Tibial nerve (tissue), 3 donors: Measurements from ENCODE around the gene GPR3.

Experiments used
- POLR2A ChIP-seq, 2 donors: fragments of 450-650 bp; IDR thresholded peaks; one replicate each; pipeline ENCODE4 v1.6.1; 2017; ENCODE audit warnings: antibody characterized with exemption in 2 of 2, mild to moderate bottlenecking in 2 of 2, moderate library complexity in 2 of 2
- TF ChIP-seq, protein P1 (sequence below), 5 experiments: fragments of 200-600 bp in 3 of 5; fragments of 450-650 bp in 2 of 5; sonication (generic) in 3 of 5; IDR thresholded peaks; one replicate each; pipeline ENCODE4 v1.5.1; 2016 to 2019; ENCODE audit warnings: antibody characterized with exemption in 5 of 5, mild to moderate bottlenecking in 3 of 5, moderate library complexity in 2 of 5

DNA sequence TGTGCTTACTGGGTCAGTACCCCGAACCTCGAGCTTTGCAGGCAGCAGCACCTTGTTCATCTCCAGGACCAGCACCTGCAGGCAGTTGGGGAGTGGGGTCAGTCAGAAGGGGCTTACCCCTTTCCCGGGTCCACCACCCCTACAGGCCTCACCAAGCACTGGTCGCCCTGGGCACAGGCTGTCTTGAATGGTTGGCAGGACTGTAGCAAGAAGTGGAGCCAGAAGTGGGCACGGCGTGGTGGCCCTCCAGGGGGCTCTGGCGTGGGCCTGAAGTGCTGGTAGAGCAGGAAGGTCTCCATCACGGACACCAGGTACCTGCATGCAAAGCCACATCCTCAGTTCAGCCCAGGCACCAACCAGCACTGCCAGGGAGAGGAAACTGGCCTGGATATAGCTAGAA, 30.9 kb upstream of the GPR3 start:
- TF ChIP-seq, protein P1, sequence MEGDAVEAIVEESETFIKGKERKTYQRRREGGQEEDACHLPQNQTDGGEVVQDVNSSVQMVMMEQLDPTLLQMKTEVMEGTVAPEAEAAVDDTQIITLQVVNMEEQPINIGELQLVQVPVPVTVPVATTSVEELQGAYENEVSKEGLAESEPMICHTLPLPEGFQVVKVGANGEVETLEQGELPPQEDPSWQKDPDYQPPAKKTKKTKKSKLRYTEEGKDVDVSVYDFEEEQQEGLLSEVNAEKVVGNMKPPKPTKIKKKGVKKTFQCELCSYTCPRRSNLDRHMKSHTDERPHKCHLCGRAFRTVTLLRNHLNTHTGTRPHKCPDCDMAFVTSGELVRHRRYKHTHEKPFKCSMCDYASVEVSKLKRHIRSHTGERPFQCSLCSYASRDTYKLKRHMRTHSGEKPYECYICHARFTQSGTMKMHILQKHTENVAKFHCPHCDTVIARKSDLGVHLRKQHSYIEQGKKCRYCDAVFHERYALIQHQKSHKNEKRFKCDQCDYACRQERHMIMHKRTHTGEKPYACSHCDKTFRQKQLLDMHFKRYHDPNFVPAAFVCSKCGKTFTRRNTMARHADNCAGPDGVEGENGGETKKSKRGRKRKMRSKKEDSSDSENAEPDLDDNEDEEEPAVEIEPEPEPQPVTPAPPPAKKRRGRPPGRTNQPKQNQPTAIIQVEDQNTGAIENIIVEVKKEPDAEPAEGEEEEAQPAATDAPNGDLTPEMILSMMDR (IDR thresholded peaks at IDR 0.05) = no peak
- TF ChIP-seq POLR2A (IDR thresholded peaks at IDR 0.05) = no peak
